GM23338 (cell line): ENCODE measurements around the gene LRP1B. TPM values are rescaled to one million over a fixed set of nuclear protein-coding genes. Genes with fewer than 3 reads are reported as not detected.

Source experiments
- ATAC-seq: fragments of 200-7000 bp; cut with Tn5 transposase; 3 replicates; pipeline ENCODE4 v1.9.1; 2020
- DNase-seq: peaks from one replicate; pipeline ENCODE4 v3.0.0-alpha.2; 2015; ENCODE audit warnings: low spot score
- H2AFZ ChIP-seq: fragments of 200-600 bp; sonication (generic); 2 replicates; pipeline ENCODE4 v1.8.0; 2016; ENCODE audit warnings: antibody characterized with exemption, mild to moderate bottlenecking, moderate library complexity
- H3F3A ChIP-seq: fragments of 200-600 bp; sonication (generic); replicated peaks from 2 replicates; pipeline ENCODE4 v1.8.0; 2017; ENCODE audit warnings: antibody characterized with exemption, mixed run types, low read depth
- H3K27ac ChIP-seq: fragments of 200-600 bp; sonication (generic); 2 replicates; pipeline ENCODE4 v1.6.1; 2016; ENCODE audit warnings: low read depth
- H3K27me3 ChIP-seq: fragments of 200-600 bp; sonication (generic); 2 replicates; pipeline ENCODE4 v1.8.0; 2016; ENCODE audit warnings: mild to moderate bottlenecking, mixed run types, moderate library complexity; ENCODE audit not compliant: insufficient read depth
- H3K36me3 ChIP-seq: fragments of 200-600 bp; sonication (generic); 2 replicates; pipeline ENCODE4 v1.8.0; 2016; ENCODE audit warnings: mild to moderate bottlenecking; ENCODE audit not compliant: insufficient read depth
- H3K4me1 ChIP-seq: fragments of 200-600 bp; sonication (generic); 2 replicates; pipeline ENCODE4 v1.8.0; 2016; ENCODE audit warnings: mild to moderate bottlenecking, moderate library complexity; ENCODE audit not compliant: insufficient read depth
- H3K4me2 ChIP-seq: fragments of 200-600 bp; sonication (generic); 2 replicates; pipeline ENCODE4 v1.7.1; 2017; ENCODE audit warnings: mixed run types
- H3K4me3 ChIP-seq: fragments of 200-600 bp; sonication (generic); 2 replicates; pipeline ENCODE4 v1.6.1; 2016; ENCODE audit warnings: mixed run types
- H3K79me2 ChIP-seq: fragments of 200-600 bp; sonication (generic); replicated peaks from 2 replicates; pipeline ENCODE4 v1.8.0; 2017; ENCODE audit warnings: mild to moderate bottlenecking; ENCODE audit not compliant: insufficient read depth
- H3K9me2 ChIP-seq: fragments of 200-600 bp; sonication (generic); 2 replicates; pipeline ENCODE4 v1.8.0; 2017; ENCODE audit not compliant: insufficient read depth
- H4K20me1 ChIP-seq: fragments of 200-600 bp; sonication (generic); replicated peaks from 2 replicates; pipeline ENCODE4 v1.8.0; 2017; ENCODE audit warnings: mild to moderate bottlenecking; ENCODE audit not compliant: insufficient read depth
- H3K27ac Mint-ChIP-seq: 2 replicates; pipeline ENCODE4 v1.8.0; 2020; ENCODE audit warnings: inconsistent platforms, mild to moderate bottlenecking, moderate library complexity, mixed read lengths
- H3K27me3 Mint-ChIP-seq: 3 replicates; pipeline ENCODE4 v1.8.0; 2022; ENCODE audit warnings: low read depth, mild to moderate bottlenecking, moderate library complexity, mixed read lengths, inconsistent platforms; ENCODE audit not compliant: insufficient read depth, poor library complexity
- H3K36me3 Mint-ChIP-seq: 3 replicates; pipeline ENCODE4 v1.8.0; 2021; ENCODE audit warnings: low read depth, mild to moderate bottlenecking, inconsistent platforms, moderate library complexity, mixed read lengths
- H3K4me1 Mint-ChIP-seq: 3 replicates; pipeline ENCODE4 v1.8.0; 2020; ENCODE audit warnings: mild to moderate bottlenecking, inconsistent platforms, mixed read lengths
- H3K4me3 Mint-ChIP-seq: 3 replicates; pipeline ENCODE4 v1.8.0; 2021; ENCODE audit warnings: moderate library complexity, mild to moderate bottlenecking, inconsistent platforms, mixed read lengths
- H3K9me3 Mint-ChIP-seq: 3 replicates; pipeline ENCODE4 v1.8.0; 2020; ENCODE audit warnings: moderate library complexity, mild to moderate bottlenecking, inconsistent platforms, mixed read lengths
- CREB1 ChIP-seq: fragments of 250-450 bp; sonication (Bioruptor Pico); IDR thresholded peaks from 2 replicates; pipeline ENCODE4 v1.5.0; 2020; ENCODE audit warnings: low read depth, mild to moderate bottlenecking, moderate library complexity
- CTCF ChIP-seq, 2 experiments: fragments of 200-600 bp in 1 of 2; sonication (generic) in 1 of 2; conservative IDR thresholded peaks; 2 replicates each; pipeline versions ENCODE4 v1.5.1 to v1.6.1; 2016 to 2017; ENCODE audit warnings: antibody characterized with exemption in 2 of 2, low read depth in 2 of 2, mild to moderate bottlenecking in 2 of 2, moderate library complexity in 1 of 2
- ETS1 ChIP-seq: IDR thresholded peaks from 2 replicates; pipeline ENCODE4 v1.6.1; 2016; ENCODE audit warnings: antibody characterized with exemption
- EZH2 ChIP-seq: fragments of 200-600 bp; sonication (generic); IDR thresholded peaks from one replicate; pipeline ENCODE4 v1.8.0; 2017; ENCODE audit warnings: antibody characterized with exemption, mild to moderate bottlenecking, low read depth; ENCODE audit not compliant: unreplicated experiment
- EZH2phosphoT487 ChIP-seq: fragments of 200-600 bp; sonication (generic); IDR thresholded peaks from one replicate; pipeline ENCODE4 v1.8.1; 2018; ENCODE audit warnings: antibody characterized with exemption; ENCODE audit not compliant: unreplicated experiment
- JUNB ChIP-seq: IDR thresholded peaks from one replicate; pipeline ENCODE4 v1.6.1; 2016; ENCODE audit warnings: antibody characterized with exemption; ENCODE audit not compliant: unreplicated experiment
- NANOG ChIP-seq: IDR thresholded peaks from 2 replicates; pipeline ENCODE4 v1.6.1; 2016; ENCODE audit warnings: antibody characterized with exemption, borderline replicate concordance
- POLR2AphosphoS5 ChIP-seq: IDR thresholded peaks from 2 replicates; pipeline ENCODE4 v1.6.1; 2016; ENCODE audit warnings: antibody characterized with exemption, low read depth
- REST ChIP-seq: IDR thresholded peaks from one replicate; pipeline ENCODE4 v1.6.1; 2018; ENCODE audit warnings: antibody characterized with exemption; ENCODE audit not compliant: unreplicated experiment
- STAT1 ChIP-seq: IDR thresholded peaks from one replicate; pipeline ENCODE4 v1.6.1; 2016; ENCODE audit warnings: antibody characterized with exemption; ENCODE audit not compliant: unreplicated experiment
- ZNF114 ChIP-seq: fragments of 250-450 bp; sonication (Bioruptor Pico); IDR thresholded peaks from 2 replicates; pipeline ENCODE4 v1.5.0; 2020; ENCODE audit warnings: mild to moderate bottlenecking, moderate library complexity
- ZNF331 ChIP-seq: fragments of 250-450 bp; sonication (Bioruptor Pico); IDR thresholded peaks from 2 replicates; pipeline ENCODE4 v1.5.0; 2020; ENCODE audit warnings: low read depth, mild to moderate bottlenecking, moderate library complexity
- ZNF462 ChIP-seq: fragments of 250-450 bp; sonication (Bioruptor Pico); IDR thresholded peaks from 2 replicates; pipeline ENCODE4 v1.5.0; 2020; ENCODE audit warnings: mild to moderate bottlenecking, moderate library complexity
- polyA plus RNA-seq: library from polyadenylated mRNA; unstranded; fragments of >200 nt; fragmentation: Nextera tagmentation; extraction: Ambion mirVana; gene quantifications from 2 replicates; pipeline ENCODE4 v1.2.1, GENCODE V29; 2016
- total RNA-seq: library from RNA; depleted of rRNA; stranded (reverse); fragments of >200 nt; shearing (Covaris generic); gene quantifications from 2 replicates; pipeline ENCODE4 v1.2.3, GENCODE V29; 2014

Gene LRP1B
- total and polyA plus RNA-seq, 2 experiments from 2014 or later: 0.15 to 0.97 TPM

- H3K36me3 ChIP-seq: no peaks in the 10 kb centered on the region
- TF ChIP-seq CREB1 (CRISPR knock-in tag) (no peak), NANOG (no peak), ZNF462 (CRISPR knock-in tag) (no peak), REST (no peak), EZH2phosphoT487 (no peak), CTCF (conservative IDR thresholded peaks at IDR 0.05; ENCODE audit: low read depth in 2 of 2) (no peak), JUNB (no peak), POLR2AphosphoS5 (no peak), ETS1 (no peak), EZH2 (no peak), ZNF331 (CRISPR knock-in tag) (no peak), ZNF114 (no peak), STAT1 (no peak)
- H3K27me3 ChIP-seq: no peaks in the 10 kb centered on the region
- DNase-seq (no peak), ATAC-seq (no peak)
- Mint-ChIP-seq H3K4me3 (no peak overlapping the region), H3K9me3 (no peaks in the 10 kb centered on the region), H3K4me1 (no peaks in the 10 kb centered on the region), H3K36me3 (no peaks in the 10 kb centered on the region), H3K27ac (no peak overlapping the region), H3K27me3 (no peaks in the 10 kb centered on the region)
- H3K4me2 ChIP-seq: no peak overlapping the region
- H3K79me2 ChIP-seq: no peaks in the 10 kb centered on the region
- no peaks in the 10 kb centered on the region for H4K20me1 ChIP-seq
- H3K9me2 ChIP-seq: no peaks in the 10 kb centered on the region
- H3F3A ChIP-seq: no peaks in the 10 kb centered on the region
- no peak overlapping the region for H3K4me3 ChIP-seq
- no peaks in the 10 kb centered on the region for H3K4me1 ChIP-seq
- no peak overlapping the region for H3K27ac ChIP-seq
- H2AFZ ChIP-seq: no peak overlapping the region
Observed at GRCh38 chr2:141316103-141316502, 814.7 kb downstream of the LRP1B start.
